ENCODE data around the gene DLG5.

The DLG5 gene

GRCh38 chr10:77863446-77863845 lies 63.1 kb downstream of the DLG5 start:
- no peak for DNase-seq

GRCh38 chr10:77862595-77862994 lies 64.0 kb downstream of the DLG5 start:
- no peak for DNase-seq

GRCh38 chr10:77861366-77861765 lies 65.2 kb downstream of the DLG5 start:
- DNase-seq: no peak

- no peak for DNase-seq
These were observed 66.7 kb downstream of the DLG5 start for GRCh38 chr10:77859865-77860282.

- no peak for DNase-seq
These were observed 67.2 kb downstream of the DLG5 start for GRCh38 chr10:77859200-77859864.

GRCh38 chr10:77857272-77857671 lies 69.3 kb downstream of the DLG5 start:
- DNase-seq: no peak

GRCh38 chr10:77856566-77856965 lies 70.0 kb downstream of the DLG5 start:
- DNase-seq: no peak

- no peak for DNase-seq
These were observed 71.0 kb downstream of the DLG5 start for GRCh38 chr10:77855404-77856155.

GRCh38 chr10:77854115-77854514 lies 72.4 kb downstream of the DLG5 start:
- DNase-seq: no peak

- DNase-seq: no peak
These were observed 73.3 kb downstream of the DLG5 start for GRCh38 chr10:77853256-77853655.

- no peak for DNase-seq
These were observed 75.8 kb downstream of the DLG5 start for GRCh38 chr10:77850620-77851231.

GRCh38 chr10:77849039-77849664 lies 77.4 kb downstream of the DLG5 start:
- no peak for DNase-seq

GRCh38 chr10:77846718-77847311 lies 79.7 kb downstream of the DLG5 start:
- DNase-seq: peak; percentile 73

GRCh38 chr10:77845451-77845850 lies 81.1 kb downstream of the DLG5 start:
- no peak for DNase-seq

GRCh38 chr10:77844713-77845445 lies 81.7 kb downstream of the DLG5 start:
- no peak for DNase-seq

- DNase-seq: no peak
These were observed 82.4 kb downstream of the DLG5 start for GRCh38 chr10:77844177-77844576.

- no peak for DNase-seq
These were observed 83.3 kb downstream of the DLG5 start for GRCh38 chr10:77843264-77843663.

GRCh38 chr10:77842652-77843212 lies 83.8 kb downstream of the DLG5 start:
- no peak for DNase-seq

GRCh38 chr10:77841711-77842375 lies 84.7 kb downstream of the DLG5 start:
- DNase-seq: no peak

- no peak for DNase-seq
These were observed 85.9 kb downstream of the DLG5 start for GRCh38 chr10:77840636-77841035.

GRCh38 chr10:77837925-77838595 lies 88.5 kb downstream of the DLG5 start:
- DNase-seq: no peak
